Chondrocyte (in vitro differentiated cells): ENCODE data around the gene TAF1A. TPM values are rescaled to one million over a fixed set of nuclear protein-coding genes. Genes with fewer than 3 reads are reported as not detected.
"Not testable (repeated sequence)": the region's sequence is repeated elsewhere in the genome, so short reads cannot be mapped to it uniquely, and the experiment has no call there.

Experiments
- DNase-seq: peaks from one replicate; pipeline ENCODE4 v3.0.0; 2021; ENCODE audit warnings: mixed read lengths, low spot score
- H3K27ac Mint-ChIP-seq: one replicate; pipeline ENCODE4 v1.8.0; 2021; ENCODE audit warnings: mild to moderate bottlenecking, moderate library complexity, mixed read lengths; ENCODE audit not compliant: unreplicated experiment
- H3K27me3 Mint-ChIP-seq: 2 replicates; pipeline ENCODE4 v1.8.0; 2021; ENCODE audit warnings: low read depth, mixed read lengths
- H3K36me3 Mint-ChIP-seq: 2 replicates; pipeline ENCODE4 v1.8.0; 2021; ENCODE audit warnings: low read depth, mixed read lengths
- H3K4me1 Mint-ChIP-seq: 2 replicates; pipeline ENCODE4 v1.8.0; 2021; ENCODE audit warnings: low read depth, mild to moderate bottlenecking, mixed read lengths
- H3K4me3 Mint-ChIP-seq: one replicate; pipeline ENCODE4 v1.8.0; 2021; ENCODE audit warnings: mild to moderate bottlenecking, moderate library complexity, mixed read lengths; ENCODE audit not compliant: unreplicated experiment
- H3K9me3 Mint-ChIP-seq: 2 replicates; pipeline ENCODE4 v1.8.0; 2021; ENCODE audit warnings: low read depth, mixed read lengths
- CTCF ChIP-seq: fragments of 200-600 bp; sonication (generic); IDR thresholded peaks from 2 replicates; pipeline ENCODE4 v1.5.0; 2021; ENCODE audit warnings: antibody characterized with exemption, mild to moderate bottlenecking, moderate library complexity
- total RNA-seq: library from RNA; stranded (reverse); gene quantifications from 3 replicates; pipeline ENCODE4 v1.2.1, GENCODE V29; 2021

Gene TAF1A
- total RNA-seq, 1 donor from 2014 or later: 3.7 TPM

GRCh38 chr1:222613627-222614026, 23.9 kb upstream of the TAF1A start:
- peaks cover 12% of the 10 kb centered on the region for H3K9me3 Mint-ChIP-seq
- peaks cover 5% of the 10 kb centered on the region for H3K4me1 Mint-ChIP-seq
- no peak for TF ChIP-seq CTCF
- no peak overlapping the region for H3K4me3 Mint-ChIP-seq
- no peak for DNase-seq
- no peak overlapping the region for H3K27ac Mint-ChIP-seq
- H3K27me3 Mint-ChIP-seq: peaks cover 51% of the 10 kb centered on the region
- H3K36me3 Mint-ChIP-seq: peaks cover 7% of the 10 kb centered on the region

- H3K4me1 Mint-ChIP-seq: no peaks in the 10 kb centered on the region
- peaks cover 12% of the 10 kb centered on the region for H3K9me3 Mint-ChIP-seq
- H3K36me3 Mint-ChIP-seq: peaks cover 7% of the 10 kb centered on the region
- TF ChIP-seq CTCF: no peak
- DNase-seq: no peak
- no peak overlapping the region for H3K27ac Mint-ChIP-seq
- H3K27me3 Mint-ChIP-seq: peaks cover 51% of the 10 kb centered on the region
- no peak overlapping the region for H3K4me3 Mint-ChIP-seq
Measured at GRCh38 chr1:222610728-222611127, 21.0 kb upstream of the TAF1A start.

DNA sequence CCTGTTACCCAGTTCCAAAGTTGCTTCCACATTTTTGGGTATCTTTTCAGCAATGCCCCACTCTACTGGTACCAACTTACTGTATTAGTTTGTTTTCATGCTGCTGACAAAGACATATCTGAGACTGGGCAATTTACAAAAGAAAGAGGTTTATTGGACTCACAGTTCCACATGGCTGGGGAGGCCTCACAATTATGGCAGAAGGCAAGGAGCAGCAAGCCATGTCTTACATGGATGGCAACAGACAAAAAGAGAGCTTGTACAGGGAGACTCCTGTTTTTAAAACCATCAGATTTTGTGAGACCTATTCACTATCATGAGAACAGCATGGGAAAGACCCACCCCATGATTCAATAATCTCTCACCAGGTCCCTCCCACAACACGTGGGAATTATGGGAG, 19.4 kb upstream of the TAF1A start:
- Mint-ChIP-seq H3K27me3 (peaks cover 50% of the 10 kb centered on the region), H3K9me3 (peaks cover 12% of the 10 kb centered on the region)
- not testable (repeated sequence) for H3K4me3 Mint-ChIP-seq, H3K36me3 Mint-ChIP-seq, DNase-seq, H3K4me1 Mint-ChIP-seq, H3K27ac Mint-ChIP-seq

DNA sequence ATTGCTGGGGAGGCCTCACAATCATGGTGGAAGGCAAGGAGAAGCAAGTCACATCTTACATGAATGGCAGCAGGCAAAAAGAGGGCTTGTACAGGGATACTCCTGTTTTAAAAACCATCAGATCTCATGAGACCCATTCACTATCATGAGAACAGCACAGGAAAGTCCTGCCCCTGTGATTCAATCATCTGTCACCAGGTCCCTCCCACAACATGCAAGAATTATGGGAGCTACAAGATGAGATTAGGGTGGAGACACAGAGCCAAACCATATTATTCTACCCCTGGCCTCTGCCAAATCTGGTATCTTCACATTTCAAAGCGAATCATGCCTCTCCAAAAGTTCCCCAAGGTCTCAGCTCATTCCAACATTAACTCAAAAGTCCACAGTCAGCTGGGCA, 17.0 kb upstream of the TAF1A start:
- Mint-ChIP-seq H3K4me1 (no peaks in the 10 kb centered on the region), H3K27me3 (peaks cover 30% of the 10 kb centered on the region), H3K36me3 (peaks cover 7% of the 10 kb centered on the region), H3K27ac (no peak overlapping the region), H3K9me3 (peaks cover 6% of the 10 kb centered on the region), H3K4me3 (no peak overlapping the region)
- no peak for DNase-seq
- no peak for TF ChIP-seq CTCF

GRCh38 chr1:222601257-222601656, 11.5 kb upstream of the TAF1A start:
- no peaks in the 10 kb centered on the region for H3K9me3 Mint-ChIP-seq
- TF ChIP-seq CTCF: no peak
- H3K27me3 Mint-ChIP-seq: peaks cover 19% of the 10 kb centered on the region
- no peak overlapping the region for H3K27ac Mint-ChIP-seq
- peaks cover 2% of the 10 kb centered on the region for H3K36me3 Mint-ChIP-seq
- H3K4me1 Mint-ChIP-seq: peaks cover 5% of the 10 kb centered on the region
- no peak for DNase-seq
- no peak overlapping the region for H3K4me3 Mint-ChIP-seq

GRCh38 chr1:222600281-222600680, 10.5 kb upstream of the TAF1A start:
- Mint-ChIP-seq H3K4me3 (no peak overlapping the region), H3K36me3 (peaks cover under 1% of the 10 kb centered on the region), H3K27me3 (peaks cover 21% of the 10 kb centered on the region), H3K27ac (no peak overlapping the region), H3K4me1 (peaks cover 5% of the 10 kb centered on the region), H3K9me3 (peaks cover 6% of the 10 kb centered on the region)
- no peak for TF ChIP-seq CTCF
- DNase-seq: no peak
